OCI-LY1 (cell line): ENCODE results near the gene GNA12.

Experiments
- CTCF ChIP-seq: fragments of 200-600 bp; sonication (generic), shearing (Covaris generic); IDR thresholded peaks from 2 replicates; pipeline ENCODE4 v1.5.1; 2017; ENCODE audit warnings: mild to moderate bottlenecking, antibody characterized with exemption, low read length, moderate library complexity, mixed read lengths
- EZH2 ChIP-seq: fragments of 200-600 bp; sonication (generic), shearing (Covaris generic); IDR thresholded peaks from 2 replicates; pipeline ENCODE4 v1.8.0; 2017; ENCODE audit warnings: borderline replicate concordance, mixed run types, mild to moderate bottlenecking, antibody characterized with exemption, low read length, moderate library complexity, mixed read lengths

- TF ChIP-seq CTCF (no peak), EZH2 (no peak)
Measured at GRCh38 chr7:2755531-2755930, 88.6 kb downstream of the GNA12 start.
